Keratinocyte (primary cell): ENCODE results near the gene LYPD1. TPM values are rescaled to one million over a fixed set of nuclear protein-coding genes. Genes with fewer than 3 reads are reported as not detected.
A peak's percentile ranks its signal among the peaks of the same experiment; 100 is the strongest.

Experiments
- DNase-seq: peaks from one replicate; pipeline ENCODE4 v3.0.0-alpha.2; 2011; ENCODE audit warnings: low read depth, missing footprints, low spot score
- FAIRE-seq: peaks from 2 replicates; lab custom pipeline; 2011; peaks lifted over from hg19 to GRCh38; lab: Jason Lieb, UNC
- H2AFZ ChIP-seq: 2 replicates; pipeline ENCODE4 v1.6.0; 2012; ENCODE audit warnings: low read length, control low read depth, inconsistent platforms; ENCODE audit not compliant: control insufficient read depth
- H3K27ac ChIP-seq: 2 replicates; pipeline ENCODE4 v1.5.1; 2011; ENCODE audit warnings: low read length; ENCODE audit not compliant: control insufficient read depth, insufficient read depth
- H3K27me3 ChIP-seq: 3 replicates; pipeline ENCODE4 v1.6.0; 2011; ENCODE audit warnings: low read length; ENCODE audit not compliant: control insufficient read depth, insufficient read depth; ENCODE audit errors: extremely low read depth
- H3K36me3 ChIP-seq, 2 experiments: 2 replicates in 1 of 2; 3 replicates in 1 of 2; pipeline ENCODE4 v1.5.1; 2011; ENCODE audit warnings: low read length in 2 of 2, mild to moderate bottlenecking in 1 of 2; ENCODE audit not compliant: control insufficient read depth in 2 of 2, insufficient read depth in 2 of 2; ENCODE audit errors: extremely low read depth in 1 of 2
- H3K4me1 ChIP-seq: 3 replicates; pipeline ENCODE4 v1.5.1; 2011; ENCODE audit warnings: low read length; ENCODE audit not compliant: control insufficient read depth, insufficient read depth; ENCODE audit errors: extremely low read depth
- H3K4me2 ChIP-seq: 3 replicates; pipeline ENCODE4 v1.6.0; 2011; ENCODE audit warnings: low read depth, low read length; ENCODE audit not compliant: control insufficient read depth, insufficient read depth; ENCODE audit errors: extremely low read depth
- H3K4me3 ChIP-seq, 3 experiments: fragments of 200-600 bp in 1 of 3; sonication (generic) in 1 of 3; 2 replicates in 2 of 3; 3 replicates in 1 of 3; pipeline ENCODE4 v1.5.1; 2011 to 2016; ENCODE audit warnings: low read length in 3 of 3, mild to moderate bottlenecking in 3 of 3, control low read depth in 2 of 3, inconsistent platforms in 1 of 3, low read depth in 1 of 3, mixed read lengths in 1 of 3, mixed run types in 1 of 3, moderate library complexity in 1 of 3; ENCODE audit not compliant: control insufficient read depth in 2 of 3, insufficient read depth in 2 of 3; ENCODE audit errors: extremely low read depth in 1 of 3
- H3K79me2 ChIP-seq: 2 replicates; pipeline ENCODE4 v1.6.0; 2012; ENCODE audit warnings: low read length; ENCODE audit not compliant: control insufficient read depth, insufficient read depth
- H3K9ac ChIP-seq: 3 replicates; pipeline ENCODE4 v1.6.0; 2011; ENCODE audit warnings: low read length; ENCODE audit not compliant: control insufficient read depth, insufficient read depth; ENCODE audit errors: extremely low read depth
- H3K9me1 ChIP-seq: 3 replicates; pipeline ENCODE4 v1.6.0; 2011; ENCODE audit warnings: low read length; ENCODE audit not compliant: control insufficient read depth, insufficient read depth; ENCODE audit errors: extremely low read depth
- H3K9me3 ChIP-seq: 2 replicates; pipeline ENCODE4 v1.5.1; 2012; ENCODE audit warnings: low read depth, low read length; ENCODE audit not compliant: control insufficient read depth
- H4K20me1 ChIP-seq: 3 replicates; pipeline ENCODE4 v1.6.0; 2011; ENCODE audit warnings: low read length; ENCODE audit not compliant: control insufficient read depth, insufficient read depth; ENCODE audit errors: extremely low read depth
- EZH2 ChIP-seq: IDR thresholded peaks from one replicate; pipeline ENCODE4 v1.6.1; 2012; ENCODE audit warnings: inconsistent platforms, mild to moderate bottlenecking, low read length, moderate library complexity
- dilution Hi-C: fragments of 300-500 bp; cut with MboI; formaldehyde crosslinking; loops from one replicate; pipeline ENCODE4 v1.7.0; 2020; ENCODE audit warnings: low sequenced_read_pairs; ENCODE audit not compliant: extremely low pct_ligation_motif_present
- polyA plus RNA-seq, 5 experiments: library from polyadenylated mRNA; depleted of rRNA in 3 of 5; stranded (reverse) in 3 of 5; stranded (forward) in 1 of 5; unstranded in 1 of 5; fragments of >200 nt; gene quantifications; 1 replicate in 1 of 5; 2 replicates in 3 of 5; 3 replicates in 1 of 5; pipeline versions ENCODE4 v1.2.1 to v1.2.3, GENCODE V29; 2011 to 2012; ENCODE audit warnings: missing spikeins in 2 of 5, low read depth in 1 of 5, low replicate concordance in 1 of 5
- TF ChIP-seq, protein P1 (sequence below), 3 experiments: IDR thresholded peaks in 1 of 3; conservative IDR thresholded peaks in 1 of 3; optimal IDR thresholded peaks in 1 of 3; 2 replicates in 2 of 3; 3 replicates in 1 of 3; pipeline versions ENCODE3 to v1.5.1; 2011; ENCODE audit warnings: low read length in 3 of 3, mild to moderate bottlenecking in 3 of 3, moderate library complexity in 2 of 3, control low read depth in 1 of 3, inconsistent platforms in 1 of 3; ENCODE audit not compliant: insufficient read depth in 2 of 3; ENCODE audit errors: extremely low read depth in 1 of 3

The LYPD1 gene
- polyA plus RNA-seq, 1 donor (not counting 4 experiments of a cell fraction or from before 2014, with no cell fraction given), result 0.03 TPM

- FAIRE-seq, result no peak
- Histone ChIP-seq H3K36me3 (no peaks in the 10 kb centered on the region), H3K4me2 (peak overlapping the region; percentile 86), H2AFZ (peak overlapping the region; percentile 6), H3K9ac (no peak overlapping the region), H3K79me2 (no peaks in the 10 kb centered on the region), H3K4me1 (peaks cover 27% of the 10 kb centered on the region), H3K4me3 (peak overlapping the region; percentile 25 to 56 (median 55)), H3K9me3 (no peaks in the 10 kb centered on the region), H3K9me1 (no peaks in the 10 kb centered on the region), H3K27me3 (peaks cover 39% of the 10 kb centered on the region), H3K27ac (no peak overlapping the region), H4K20me1 (no peaks in the 10 kb centered on the region)
- DNase-seq, result no peak
- dilution Hi-C loops, result no loop called here
- peak; percentile 36 for TF ChIP-seq EZH2
- TF ChIP-seq, protein P1, sequence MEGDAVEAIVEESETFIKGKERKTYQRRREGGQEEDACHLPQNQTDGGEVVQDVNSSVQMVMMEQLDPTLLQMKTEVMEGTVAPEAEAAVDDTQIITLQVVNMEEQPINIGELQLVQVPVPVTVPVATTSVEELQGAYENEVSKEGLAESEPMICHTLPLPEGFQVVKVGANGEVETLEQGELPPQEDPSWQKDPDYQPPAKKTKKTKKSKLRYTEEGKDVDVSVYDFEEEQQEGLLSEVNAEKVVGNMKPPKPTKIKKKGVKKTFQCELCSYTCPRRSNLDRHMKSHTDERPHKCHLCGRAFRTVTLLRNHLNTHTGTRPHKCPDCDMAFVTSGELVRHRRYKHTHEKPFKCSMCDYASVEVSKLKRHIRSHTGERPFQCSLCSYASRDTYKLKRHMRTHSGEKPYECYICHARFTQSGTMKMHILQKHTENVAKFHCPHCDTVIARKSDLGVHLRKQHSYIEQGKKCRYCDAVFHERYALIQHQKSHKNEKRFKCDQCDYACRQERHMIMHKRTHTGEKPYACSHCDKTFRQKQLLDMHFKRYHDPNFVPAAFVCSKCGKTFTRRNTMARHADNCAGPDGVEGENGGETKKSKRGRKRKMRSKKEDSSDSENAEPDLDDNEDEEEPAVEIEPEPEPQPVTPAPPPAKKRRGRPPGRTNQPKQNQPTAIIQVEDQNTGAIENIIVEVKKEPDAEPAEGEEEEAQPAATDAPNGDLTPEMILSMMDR (optimal IDR thresholded peaks at IDR 0.05 in 1 of 3, IDR thresholded peaks at IDR 0.05 in 1 of 3, conservative IDR thresholded peaks at IDR 0.05 in 1 of 3; ENCODE audit: extremely low read depth in 1 of 3, insufficient read depth in 2 of 3, low read length in 3 of 3), result peak in 1 of 3 experiments; percentile 33
These were observed 618 bp upstream of the LYPD1 start for GRCh38 chr2:132670496-132671150.

GRCh38 chr2:132668987-132669907 lies 758 bp downstream of the LYPD1 start:
- no peak overlapping the region for H3K27ac ChIP-seq
- H2AFZ ChIP-seq, result no peak overlapping the region
- no peak overlapping the region for H3K9ac ChIP-seq
- no peak for FAIRE-seq
- no peak for DNase-seq
- peak; percentile 82 for TF ChIP-seq EZH2
- TF ChIP-seq, protein P1 (optimal IDR thresholded peaks at IDR 0.05 in 1 of 3, IDR thresholded peaks at IDR 0.05 in 1 of 3, conservative IDR thresholded peaks at IDR 0.05 in 1 of 3; ENCODE audit: extremely low read depth in 1 of 3, insufficient read depth in 2 of 3, low read length in 3 of 3), result peak in 1 of 3 experiments; percentile 47
- dilution Hi-C loops, result no loop called here
- H4K20me1 ChIP-seq, result no peaks in the 10 kb centered on the region
- H3K4me3 ChIP-seq, result peak overlapping the region; percentile 25 to 56 (median 55)
- H3K4me1 ChIP-seq, result peaks cover 27% of the 10 kb centered on the region
- H3K4me2 ChIP-seq, result peak overlapping the region; percentile 86
- H3K9me3 ChIP-seq, result no peaks in the 10 kb centered on the region
- H3K79me2 ChIP-seq, result no peaks in the 10 kb centered on the region
- peaks cover 39% of the 10 kb centered on the region for H3K27me3 ChIP-seq
- no peaks in the 10 kb centered on the region for H3K9me1 ChIP-seq
- H3K36me3 ChIP-seq, result no peaks in the 10 kb centered on the region
